ENCODE results near the gene PDZK1. TPM values are rescaled to one million over a fixed set of nuclear protein-coding genes. Genes with fewer than 3 reads are reported as not detected.

The PDZK1 gene
- polyA plus RNA-seq, 1 donor from 2014 or later, result 0.88 TPM

DNA sequence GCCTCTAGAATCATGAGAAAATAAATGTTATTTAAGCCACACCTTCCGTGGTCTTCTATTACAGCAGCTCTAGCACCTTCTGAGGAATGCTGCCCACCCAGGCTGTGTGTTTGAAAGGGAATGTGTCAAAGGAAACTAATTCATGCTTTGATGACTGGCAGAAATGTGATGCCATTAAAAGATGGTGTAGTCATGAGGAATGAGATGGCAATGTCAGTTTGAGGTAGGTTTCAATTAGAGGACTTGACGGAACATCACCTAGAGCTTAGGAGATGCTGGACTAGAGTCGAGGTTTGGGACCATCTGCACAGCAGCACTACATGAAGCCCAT, 10.6 kb downstream of the PDZK1 start:
- Histone ChIP-seq H3K9ac (ENCODE audit: low read length) (no peak overlapping the region), H3K36me3 (ENCODE audit: insufficient read depth, low read length) (no peaks in the 10 kb centered on the region), H3K79me2 (replicated peaks; ENCODE audit: insufficient read depth, low read length) (no peaks in the 10 kb centered on the region), H3F3A (ENCODE audit: insufficient read depth, low read length, poor library complexity, severe bottlenecking) (no peaks in the 10 kb centered on the region), H3K4me3 (ENCODE audit: low read length) (no peak overlapping the region), H3K27ac (ENCODE audit: low read length) (no peak overlapping the region), H3K9me3 (ENCODE audit: low read length) (no peaks in the 10 kb centered on the region), H4K20me1 (ENCODE audit: insufficient read depth) (no peaks in the 10 kb centered on the region), H3K27me3 (ENCODE audit: insufficient read depth, low read depth, low read length) (no peaks in the 10 kb centered on the region), H3K4me2 (ENCODE audit: low read length) (no peak overlapping the region), H2AFZ (ENCODE audit: low read depth, low read length) (no peak overlapping the region), H3K9me2 (ENCODE audit: insufficient read depth, low read length) (no peaks in the 10 kb centered on the region)
- TF ChIP-seq POLR2AphosphoS5 (IDR thresholded peaks at IDR 0.05), result no peak
- TF ChIP-seq SMC3 (conservative IDR thresholded peaks at IDR 0.05; ENCODE audit: poor library complexity), result no peak
- TF ChIP-seq EP300 (conservative IDR thresholded peaks at IDR 0.05; ENCODE audit: poor library complexity, severe bottlenecking), result no peak
- TF ChIP-seq RAD21 (conservative IDR thresholded peaks at IDR 0.05), result no peak
- no peak for TF ChIP-seq EZH2 (IDR thresholded peaks at IDR 0.05; ENCODE audit: borderline replicate concordance, insufficient read depth, low read length, poor library complexity, severe bottlenecking)
- TF ChIP-seq, protein P1, sequence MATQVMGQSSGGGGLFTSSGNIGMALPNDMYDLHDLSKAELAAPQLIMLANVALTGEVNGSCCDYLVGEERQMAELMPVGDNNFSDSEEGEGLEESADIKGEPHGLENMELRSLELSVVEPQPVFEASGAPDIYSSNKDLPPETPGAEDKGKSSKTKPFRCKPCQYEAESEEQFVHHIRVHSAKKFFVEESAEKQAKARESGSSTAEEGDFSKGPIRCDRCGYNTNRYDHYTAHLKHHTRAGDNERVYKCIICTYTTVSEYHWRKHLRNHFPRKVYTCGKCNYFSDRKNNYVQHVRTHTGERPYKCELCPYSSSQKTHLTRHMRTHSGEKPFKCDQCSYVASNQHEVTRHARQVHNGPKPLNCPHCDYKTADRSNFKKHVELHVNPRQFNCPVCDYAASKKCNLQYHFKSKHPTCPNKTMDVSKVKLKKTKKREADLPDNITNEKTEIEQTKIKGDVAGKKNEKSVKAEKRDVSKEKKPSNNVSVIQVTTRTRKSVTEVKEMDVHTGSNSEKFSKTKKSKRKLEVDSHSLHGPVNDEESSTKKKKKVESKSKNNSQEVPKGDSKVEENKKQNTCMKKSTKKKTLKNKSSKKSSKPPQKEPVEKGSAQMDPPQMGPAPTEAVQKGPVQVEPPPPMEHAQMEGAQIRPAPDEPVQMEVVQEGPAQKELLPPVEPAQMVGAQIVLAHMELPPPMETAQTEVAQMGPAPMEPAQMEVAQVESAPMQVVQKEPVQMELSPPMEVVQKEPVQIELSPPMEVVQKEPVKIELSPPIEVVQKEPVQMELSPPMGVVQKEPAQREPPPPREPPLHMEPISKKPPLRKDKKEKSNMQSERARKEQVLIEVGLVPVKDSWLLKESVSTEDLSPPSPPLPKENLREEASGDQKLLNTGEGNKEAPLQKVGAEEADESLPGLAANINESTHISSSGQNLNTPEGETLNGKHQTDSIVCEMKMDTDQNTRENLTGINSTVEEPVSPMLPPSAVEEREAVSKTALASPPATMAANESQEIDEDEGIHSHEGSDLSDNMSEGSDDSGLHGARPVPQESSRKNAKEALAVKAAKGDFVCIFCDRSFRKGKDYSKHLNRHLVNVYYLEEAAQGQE (IDR thresholded peaks at IDR 0.05; ENCODE audit: borderline replicate concordance), result no peak

DNA sequence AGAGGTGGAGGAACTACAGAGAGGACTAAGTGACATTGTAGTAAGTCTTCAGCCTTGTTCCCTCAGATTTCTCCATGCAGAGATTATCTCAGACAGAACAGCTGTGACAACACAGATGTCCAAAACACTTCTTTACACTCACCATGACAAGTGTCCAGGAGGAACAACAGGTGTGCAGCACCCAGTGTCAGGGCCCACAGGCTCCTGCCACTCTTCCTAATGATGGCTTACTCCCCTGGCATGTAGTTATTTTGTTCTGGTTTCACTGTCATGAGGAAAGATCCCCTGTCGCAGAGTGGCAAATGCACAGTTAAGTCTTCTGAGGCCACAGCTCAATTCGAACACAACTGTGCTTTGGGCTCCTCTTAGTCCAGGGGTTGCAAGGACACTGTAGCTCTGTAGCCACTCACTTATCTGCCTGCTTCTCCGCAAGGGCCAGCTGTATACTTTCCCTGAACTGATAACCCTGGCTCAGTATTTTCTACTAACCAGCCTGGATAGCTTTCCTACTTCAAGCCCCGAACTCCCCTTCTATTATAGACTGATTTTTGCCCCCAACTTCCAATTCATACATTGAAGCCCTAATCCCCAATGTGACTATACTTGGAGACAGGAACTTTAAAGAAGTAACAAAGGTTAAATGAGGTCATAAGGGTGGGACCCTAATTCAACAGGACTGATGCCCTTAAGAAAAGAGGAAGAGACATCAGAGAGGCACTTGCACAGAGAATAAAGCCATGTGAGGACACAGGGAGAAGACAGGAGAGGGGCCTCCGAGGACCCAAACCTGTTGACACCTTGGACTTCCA, 11.1 kb downstream of the PDZK1 start:
- Histone ChIP-seq H3K79me2 (replicated peaks; ENCODE audit: insufficient read depth, low read length) (no peaks in the 10 kb centered on the region), H3K9me2 (ENCODE audit: insufficient read depth, low read length) (no peaks in the 10 kb centered on the region), H4K20me1 (ENCODE audit: insufficient read depth) (no peaks in the 10 kb centered on the region), H3F3A (ENCODE audit: insufficient read depth, low read length, poor library complexity, severe bottlenecking) (no peaks in the 10 kb centered on the region), H3K4me3 (ENCODE audit: low read length) (no peak overlapping the region), H3K4me2 (ENCODE audit: low read length) (no peak overlapping the region), H3K9me3 (ENCODE audit: low read length) (no peaks in the 10 kb centered on the region), H3K27me3 (ENCODE audit: insufficient read depth, low read depth, low read length) (no peaks in the 10 kb centered on the region), H3K36me3 (ENCODE audit: insufficient read depth, low read length) (no peaks in the 10 kb centered on the region), H3K9ac (ENCODE audit: low read length) (no peak overlapping the region), H3K27ac (ENCODE audit: low read length) (no peak overlapping the region), H2AFZ (ENCODE audit: low read depth, low read length) (no peak overlapping the region)
- no peak for TF ChIP-seq POLR2AphosphoS5 (IDR thresholded peaks at IDR 0.05)
- no peak for TF ChIP-seq EP300 (conservative IDR thresholded peaks at IDR 0.05; ENCODE audit: poor library complexity, severe bottlenecking)
- TF ChIP-seq, protein P1 (IDR thresholded peaks at IDR 0.05; ENCODE audit: borderline replicate concordance), result no peak
- TF ChIP-seq TAF1 (IDR thresholded peaks at IDR 0.05; ENCODE audit: low read depth), result no peak
- no peak for TF ChIP-seq MXI1 (conservative IDR thresholded peaks at IDR 0.05; ENCODE audit: poor library complexity, severe bottlenecking)
- no peak for TF ChIP-seq SMC3 (conservative IDR thresholded peaks at IDR 0.05; ENCODE audit: poor library complexity)
- TF ChIP-seq, protein P2, sequence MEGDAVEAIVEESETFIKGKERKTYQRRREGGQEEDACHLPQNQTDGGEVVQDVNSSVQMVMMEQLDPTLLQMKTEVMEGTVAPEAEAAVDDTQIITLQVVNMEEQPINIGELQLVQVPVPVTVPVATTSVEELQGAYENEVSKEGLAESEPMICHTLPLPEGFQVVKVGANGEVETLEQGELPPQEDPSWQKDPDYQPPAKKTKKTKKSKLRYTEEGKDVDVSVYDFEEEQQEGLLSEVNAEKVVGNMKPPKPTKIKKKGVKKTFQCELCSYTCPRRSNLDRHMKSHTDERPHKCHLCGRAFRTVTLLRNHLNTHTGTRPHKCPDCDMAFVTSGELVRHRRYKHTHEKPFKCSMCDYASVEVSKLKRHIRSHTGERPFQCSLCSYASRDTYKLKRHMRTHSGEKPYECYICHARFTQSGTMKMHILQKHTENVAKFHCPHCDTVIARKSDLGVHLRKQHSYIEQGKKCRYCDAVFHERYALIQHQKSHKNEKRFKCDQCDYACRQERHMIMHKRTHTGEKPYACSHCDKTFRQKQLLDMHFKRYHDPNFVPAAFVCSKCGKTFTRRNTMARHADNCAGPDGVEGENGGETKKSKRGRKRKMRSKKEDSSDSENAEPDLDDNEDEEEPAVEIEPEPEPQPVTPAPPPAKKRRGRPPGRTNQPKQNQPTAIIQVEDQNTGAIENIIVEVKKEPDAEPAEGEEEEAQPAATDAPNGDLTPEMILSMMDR (IDR thresholded peaks at IDR 0.05; ENCODE audit: poor library complexity, severe bottlenecking), result no peak
- TF ChIP-seq EZH2 (IDR thresholded peaks at IDR 0.05; ENCODE audit: borderline replicate concordance, insufficient read depth, low read length, poor library complexity, severe bottlenecking), result no peak
- no peak for TF ChIP-seq RAD21 (conservative IDR thresholded peaks at IDR 0.05)
